ENCODE measurements around the gene UBA52. TPM values are rescaled to one million over a fixed set of nuclear protein-coding genes. Genes with fewer than 3 reads are reported as not detected.

The UBA52 gene
- total and polyA plus RNA-seq, 10 of the 15 experiments (the other 5 are each of a cell fraction or from before 2014, with no cell fraction given), result 1,131 to 2,392 (median 1,645) TPM

- Histone ChIP-seq H3K4me2 (ENCODE audit: control insufficient read depth, insufficient read depth) (no peak overlapping the region), H3K36me3 (ENCODE audit: control insufficient read depth in 2 of 2, insufficient read depth in 2 of 2, low read length in 1 of 2) (peaks cover 4 to 14% of the 10 kb centered on the region in 2 experiments; a peak in 3 of 4 replicates), H3K79me2 (ENCODE audit: control insufficient read depth, insufficient read depth, low read length) (no peaks in the 10 kb centered on the region), H3K27ac (ENCODE audit: control insufficient read depth, insufficient read depth) (no peak overlapping the region), H3K4me1 (ENCODE audit: control insufficient read depth, insufficient read depth, low read length) (no peaks in the 10 kb centered on the region), H4K20me1 (ENCODE audit: control insufficient read depth, insufficient read depth) (no peaks in the 10 kb centered on the region), H3K9me3 (replicated peaks; ENCODE audit: control insufficient read depth, insufficient read depth, low read length) (no peaks in the 10 kb centered on the region), H2AFZ (ENCODE audit: control insufficient read depth, low read depth, low read length) (no peak overlapping the region), H3K27me3 (replicated peaks in 1 of 2; ENCODE audit: control insufficient read depth in 2 of 2, insufficient read depth in 2 of 2, low read length in 1 of 2) (no peaks in the 10 kb centered on the region), H3K4me3 (no peak overlapping the region), H3K9ac (ENCODE audit: control insufficient read depth, insufficient read depth, low read length) (no peak overlapping the region)
- ChIA-PET RAD21 (ENCODE audit: unreplicated experiment) (no interaction called here), CTCF (no interaction called here), SMC1A (ENCODE audit: uncharacterized antibody, unreplicated experiment) (no interaction called here), POLR2A (no interaction called here)
- no peak for TF ChIP-seq IRF4 (IDR thresholded peaks at IDR 0.05; ENCODE audit: low read depth, low read length)
- TF ChIP-seq BACH1 (IDR thresholded peaks at IDR 0.05; ENCODE audit: borderline replicate concordance), result no peak
- TF ChIP-seq BRCA1 (IDR thresholded peaks at IDR 0.05; ENCODE audit: low read depth, low read length), result no peak
- TF ChIP-seq NRF1 (conservative IDR thresholded peaks at IDR 0.05; ENCODE audit: low read depth, low read length), result no peak
- no peak for TF ChIP-seq YY1 (IDR thresholded peaks at IDR 0.05; ENCODE audit: low read depth, low read length)
- TF ChIP-seq ZBTB40 (IDR thresholded peaks at IDR 0.05; ENCODE audit: borderline replicate concordance), result no peak
- no peak for TF ChIP-seq SREBF2 (IDR thresholded peaks at IDR 0.05; ENCODE audit: low read length)
- TF ChIP-seq SMAD1 (IDR thresholded peaks at IDR 0.05; ENCODE audit: low read depth, partially characterized antibody), result no peak
- no peak for TF ChIP-seq PBX3 (IDR thresholded peaks at IDR 0.05; ENCODE audit: insufficient replicate concordance, low read depth, low read length)
- no peak for TF ChIP-seq NFYA (IDR thresholded peaks at IDR 0.05; ENCODE audit: borderline replicate concordance, low read depth, low read length)
- no peak for TF ChIP-seq RAD51 (IDR thresholded peaks at IDR 0.05)
- DNase-seq (ENCODE audit: low read depth, low spot score) (no peak), ATAC-seq (no peak), FAIRE-seq (no peak)
- no TSS peak for BruUV-seq (replicated peaks)
- intact Hi-C loops (cut with micrococcal nuclease; ENCODE audit: unreplicated experiment) (no loop called here), in situ Hi-C loops (cut with MboI) (no loop called here)
- WGBS (ENCODE audit: insufficient coverage, insufficient replicate concordance, low lambda C conversion rate, missing lambda C conversion rate), result 98% methylated on average over 22 of the region's 22 CpGs
These were observed 39.3 kb upstream of the UBA52 start for GRCh38 chr19:18532168-18532890.
